ENCODE data around the gene SNTA1. TPM values are rescaled to one million over a fixed set of nuclear protein-coding genes. Genes with fewer than 3 reads are reported as not detected.

The SNTA1 gene
- total and polyA plus RNA-seq, 2 of the 13 experiments (the other 11 are each of a cell fraction or from before 2014, with no cell fraction given) = 16.4 to 18.3 TPM

DNA sequence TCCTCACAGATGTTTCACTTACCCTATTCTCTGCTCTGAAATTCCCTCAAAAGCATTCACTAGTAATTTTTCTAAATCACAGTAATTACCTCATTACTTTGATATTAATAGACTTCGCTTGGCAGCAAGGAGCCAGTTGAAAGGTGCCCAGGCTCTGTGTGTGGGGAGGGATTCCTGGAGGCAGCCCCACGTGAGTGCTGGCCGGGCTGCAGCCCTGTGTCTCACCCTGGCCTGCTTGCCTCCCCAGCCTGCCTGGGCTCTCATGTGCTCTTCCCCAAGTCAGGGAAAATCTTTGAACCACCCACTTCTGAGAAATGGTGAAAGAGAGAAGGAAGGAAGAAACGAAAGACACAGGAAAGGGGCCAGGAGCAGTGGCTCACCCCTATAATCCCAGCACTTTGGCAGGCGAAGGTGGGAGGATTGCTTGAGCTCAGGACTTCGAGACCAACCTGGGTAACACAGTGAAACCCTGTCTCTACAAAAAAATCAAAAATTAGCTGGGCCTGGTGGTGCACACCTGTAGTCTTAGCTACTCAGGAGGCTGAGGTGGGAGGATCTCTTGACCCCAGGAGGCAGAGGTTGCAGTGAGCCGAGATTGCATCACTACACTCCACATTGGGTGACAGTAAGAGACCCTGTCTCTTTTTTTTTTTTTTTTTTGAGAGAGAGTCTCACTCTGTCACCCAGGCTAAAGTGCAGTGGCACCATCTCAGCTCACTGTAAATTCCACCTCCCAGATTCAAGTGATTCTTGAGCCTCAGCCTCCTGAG is 20.0 kb upstream of the SNTA1 start (continued):
- TF ChIP-seq, protein P1, sequence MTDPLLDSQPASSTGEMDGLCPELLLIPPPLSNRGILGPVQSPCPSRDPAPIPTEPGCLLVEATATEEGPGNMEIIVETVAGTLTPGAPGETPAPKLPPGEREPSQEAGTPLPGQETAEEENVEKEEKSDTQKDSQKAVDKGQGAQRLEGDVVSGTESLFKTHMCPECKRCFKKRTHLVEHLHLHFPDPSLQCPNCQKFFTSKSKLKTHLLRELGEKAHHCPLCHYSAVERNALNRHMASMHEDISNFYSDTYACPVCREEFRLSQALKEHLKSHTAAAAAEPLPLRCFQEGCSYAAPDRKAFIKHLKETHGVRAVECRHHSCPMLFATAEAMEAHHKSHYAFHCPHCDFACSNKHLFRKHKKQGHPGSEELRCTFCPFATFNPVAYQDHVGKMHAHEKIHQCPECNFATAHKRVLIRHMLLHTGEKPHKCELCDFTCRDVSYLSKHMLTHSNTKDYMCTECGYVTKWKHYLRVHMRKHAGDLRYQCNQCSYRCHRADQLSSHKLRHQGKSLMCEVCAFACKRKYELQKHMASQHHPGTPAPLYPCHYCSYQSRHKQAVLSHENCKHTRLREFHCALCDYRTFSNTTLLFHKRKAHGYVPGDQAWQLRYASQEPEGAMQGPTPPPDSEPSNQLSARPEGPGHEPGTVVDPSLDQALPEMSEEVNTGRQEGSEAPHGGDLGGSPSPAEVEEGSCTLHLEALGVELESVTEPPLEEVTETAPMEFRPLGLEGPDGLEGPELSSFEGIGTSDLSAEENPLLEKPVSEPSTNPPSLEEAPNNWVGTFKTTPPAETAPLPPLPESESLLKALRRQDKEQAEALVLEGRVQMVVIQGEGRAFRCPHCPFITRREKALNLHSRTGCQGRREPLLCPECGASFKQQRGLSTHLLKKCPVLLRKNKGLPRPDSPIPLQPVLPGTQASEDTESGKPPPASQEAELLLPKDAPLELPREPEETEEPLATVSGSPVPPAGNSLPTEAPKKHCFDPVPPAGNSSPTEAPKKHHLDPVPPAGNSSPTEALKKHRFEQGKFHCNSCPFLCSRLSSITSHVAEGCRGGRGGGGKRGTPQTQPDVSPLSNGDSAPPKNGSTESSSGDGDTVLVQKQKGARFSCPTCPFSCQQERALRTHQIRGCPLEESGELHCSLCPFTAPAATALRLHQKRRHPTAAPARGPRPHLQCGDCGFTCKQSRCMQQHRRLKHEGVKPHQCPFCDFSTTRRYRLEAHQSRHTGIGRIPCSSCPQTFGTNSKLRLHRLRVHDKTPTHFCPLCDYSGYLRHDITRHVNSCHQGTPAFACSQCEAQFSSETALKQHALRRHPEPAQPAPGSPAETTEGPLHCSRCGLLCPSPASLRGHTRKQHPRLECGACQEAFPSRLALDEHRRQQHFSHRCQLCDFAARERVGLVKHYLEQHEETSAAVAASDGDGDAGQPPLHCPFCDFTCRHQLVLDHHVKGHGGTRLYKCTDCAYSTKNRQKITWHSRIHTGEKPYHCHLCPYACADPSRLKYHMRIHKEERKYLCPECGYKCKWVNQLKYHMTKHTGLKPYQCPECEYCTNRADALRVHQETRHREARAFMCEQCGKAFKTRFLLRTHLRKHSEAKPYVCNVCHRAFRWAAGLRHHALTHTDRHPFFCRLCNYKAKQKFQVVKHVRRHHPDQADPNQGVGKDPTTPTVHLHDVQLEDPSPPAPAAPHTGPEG (CRISPR knock-in tag; IDR thresholded peaks at IDR 0.05) = no peak
- TF ChIP-seq GATA4 (IDR thresholded peaks at IDR 0.05; ENCODE audit: borderline replicate concordance, low read depth) (no peak), AGO1 (IDR thresholded peaks at IDR 0.05; ENCODE audit: low read depth, low read length, poor library complexity, severe bottlenecking) (no peak), RBFOX2 (IDR thresholded peaks at IDR 0.05; ENCODE audit: low read depth, low read length) (no peak), ARNTL (CRISPR knock-in tag; IDR thresholded peaks at IDR 0.05) (no peak), ATF7 (IDR thresholded peaks at IDR 0.05) (0 out of 2 replicates have a peak, but pooled peaks have one; percentile 23), ATF7 (CRISPR knock-in tag; IDR thresholded peaks at IDR 0.05) (no peak), PAX8 (CRISPR knock-in tag; IDR thresholded peaks at IDR 0.05; ENCODE audit: borderline replicate concordance) (no peak), ZNF136 (CRISPR knock-in tag; IDR thresholded peaks at IDR 0.05; ENCODE audit: low read depth) (no peak), MIER2 (CRISPR knock-in tag; IDR thresholded peaks at IDR 0.05) (no peak), TOPORS (CRISPR knock-in tag; IDR thresholded peaks at IDR 0.05) (no peak), CHD2 (IDR thresholded peaks at IDR 0.05; ENCODE audit: low read depth, low read length) (no peak)
- TF ChIP-seq, protein P2, sequence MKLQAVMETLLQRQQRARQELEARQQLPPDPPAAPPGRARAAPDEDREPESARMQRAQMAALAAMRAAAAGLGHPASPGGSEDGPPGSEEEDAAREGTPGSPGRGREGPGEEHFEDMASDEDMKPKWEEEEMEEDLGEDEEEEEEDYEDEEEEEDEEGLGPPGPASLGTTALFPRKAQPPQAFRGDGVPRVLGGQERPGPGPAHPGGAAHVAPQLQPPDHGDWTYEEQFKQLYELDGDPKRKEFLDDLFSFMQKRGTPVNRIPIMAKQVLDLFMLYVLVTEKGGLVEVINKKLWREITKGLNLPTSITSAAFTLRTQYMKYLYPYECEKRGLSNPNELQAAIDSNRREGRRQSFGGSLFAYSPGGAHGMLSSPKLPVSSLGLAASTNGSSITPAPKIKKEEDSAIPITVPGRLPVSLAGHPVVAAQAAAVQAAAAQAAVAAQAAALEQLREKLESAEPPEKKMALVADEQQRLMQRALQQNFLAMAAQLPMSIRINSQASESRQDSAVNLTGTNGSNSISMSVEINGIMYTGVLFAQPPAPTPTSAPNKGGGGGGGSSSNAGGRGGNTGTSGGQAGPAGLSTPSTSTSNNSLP (IDR thresholded peaks at IDR 0.05; ENCODE audit: low read depth, low read length) = no peak
- TF ChIP-seq, protein P3, sequence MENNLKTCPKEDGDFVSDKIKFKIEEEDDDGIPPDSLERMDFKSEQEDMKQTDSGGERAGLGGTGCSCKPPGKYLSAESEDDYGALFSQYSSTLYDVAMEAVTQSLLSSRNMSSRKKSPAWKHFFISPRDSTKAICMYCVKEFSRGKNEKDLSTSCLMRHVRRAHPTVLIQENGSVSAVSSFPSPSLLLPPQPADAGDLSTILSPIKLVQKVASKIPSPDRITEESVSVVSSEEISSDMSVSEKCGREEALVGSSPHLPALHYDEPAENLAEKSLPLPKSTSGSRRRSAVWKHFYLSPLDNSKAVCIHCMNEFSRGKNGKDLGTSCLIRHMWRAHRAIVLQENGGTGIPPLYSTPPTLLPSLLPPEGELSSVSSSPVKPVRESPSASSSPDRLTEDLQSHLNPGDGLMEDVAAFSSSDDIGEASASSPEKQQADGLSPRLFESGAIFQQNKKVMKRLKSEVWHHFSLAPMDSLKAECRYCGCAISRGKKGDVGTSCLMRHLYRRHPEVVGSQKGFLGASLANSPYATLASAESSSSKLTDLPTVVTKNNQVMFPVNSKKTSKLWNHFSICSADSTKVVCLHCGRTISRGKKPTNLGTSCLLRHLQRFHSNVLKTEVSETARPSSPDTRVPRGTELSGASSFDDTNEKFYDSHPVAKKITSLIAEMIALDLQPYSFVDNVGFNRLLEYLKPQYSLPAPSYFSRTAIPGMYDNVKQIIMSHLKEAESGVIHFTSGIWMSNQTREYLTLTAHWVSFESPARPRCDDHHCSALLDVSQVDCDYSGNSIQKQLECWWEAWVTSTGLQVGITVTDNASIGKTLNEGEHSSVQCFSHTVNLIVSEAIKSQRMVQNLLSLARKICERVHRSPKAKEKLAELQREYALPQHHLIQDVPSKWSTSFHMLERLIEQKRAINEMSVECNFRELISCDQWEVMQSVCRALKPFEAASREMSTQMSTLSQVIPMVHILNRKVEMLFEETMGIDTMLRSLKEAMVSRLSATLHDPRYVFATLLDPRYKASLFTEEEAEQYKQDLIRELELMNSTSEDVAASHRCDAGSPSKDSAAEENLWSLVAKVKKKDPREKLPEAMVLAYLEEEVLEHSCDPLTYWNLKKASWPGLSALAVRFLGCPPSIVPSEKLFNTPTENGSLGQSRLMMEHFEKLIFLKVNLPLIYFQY (CRISPR knock-in tag; IDR thresholded peaks at IDR 0.05; ENCODE audit: borderline replicate concordance) = no peak
- TF ChIP-seq, protein P4, sequence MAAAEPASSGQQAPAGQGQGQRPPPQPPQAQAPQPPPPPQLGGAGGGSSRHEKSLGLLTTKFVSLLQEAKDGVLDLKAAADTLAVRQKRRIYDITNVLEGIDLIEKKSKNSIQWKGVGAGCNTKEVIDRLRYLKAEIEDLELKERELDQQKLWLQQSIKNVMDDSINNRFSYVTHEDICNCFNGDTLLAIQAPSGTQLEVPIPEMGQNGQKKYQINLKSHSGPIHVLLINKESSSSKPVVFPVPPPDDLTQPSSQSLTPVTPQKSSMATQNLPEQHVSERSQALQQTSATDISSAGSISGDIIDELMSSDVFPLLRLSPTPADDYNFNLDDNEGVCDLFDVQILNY (CRISPR knock-in tag; conservative IDR thresholded peaks at IDR 0.05) = no peak
